Type B pancreatic cell (in vitro differentiated cells): ENCODE results near the gene EGFL8. TPM values are rescaled to one million over a fixed set of nuclear protein-coding genes. Genes with fewer than 3 reads are reported as not detected.
"Not testable (repeated sequence)": the region's sequence is repeated elsewhere in the genome, so short reads cannot be mapped to it uniquely, and the experiment has no call there.

ENCODE experiments used
- DNase-seq: peaks from one replicate; pipeline ENCODE4 v3.0.0; 2021; ENCODE audit warnings: mixed read lengths; ENCODE audit not compliant: unreplicated experiment; ENCODE audit errors: extremely low spot score
- H3K27ac Mint-ChIP-seq: 2 replicates; pipeline ENCODE4 v1.8.0; 2021; ENCODE audit warnings: mild to moderate bottlenecking, mixed read lengths
- H3K27me3 Mint-ChIP-seq: 2 replicates; pipeline ENCODE4 v1.8.0; 2021; ENCODE audit warnings: mixed read lengths
- H3K36me3 Mint-ChIP-seq: 2 replicates; pipeline ENCODE4 v1.8.0; 2021; ENCODE audit warnings: mixed read lengths
- H3K4me1 Mint-ChIP-seq: one replicate; pipeline ENCODE4 v1.8.0; 2021; ENCODE audit warnings: mixed read lengths; ENCODE audit not compliant: unreplicated experiment
- H3K4me3 Mint-ChIP-seq: 2 replicates; pipeline ENCODE4 v1.8.0; 2021; ENCODE audit warnings: mild to moderate bottlenecking, mixed read lengths
- H3K9me3 Mint-ChIP-seq: 2 replicates; pipeline ENCODE4 v1.8.0; 2021; ENCODE audit warnings: mixed read lengths
- total RNA-seq: library from RNA; stranded (reverse); gene quantifications from 2 replicates; pipeline ENCODE4 v1.2.1, GENCODE V29; 2021; ENCODE audit warnings: low replicate concordance
- TF ChIP-seq, protein P1 (sequence below): fragments of 200-600 bp; sonication (generic); conservative IDR thresholded peaks from 2 replicates; pipeline ENCODE4 v1.5.0; 2021; ENCODE audit warnings: antibody characterized with exemption, mild to moderate bottlenecking

EGFL8 gene
- total RNA-seq, 1 donor from 2014 or later, result 35.8 TPM

DNA sequence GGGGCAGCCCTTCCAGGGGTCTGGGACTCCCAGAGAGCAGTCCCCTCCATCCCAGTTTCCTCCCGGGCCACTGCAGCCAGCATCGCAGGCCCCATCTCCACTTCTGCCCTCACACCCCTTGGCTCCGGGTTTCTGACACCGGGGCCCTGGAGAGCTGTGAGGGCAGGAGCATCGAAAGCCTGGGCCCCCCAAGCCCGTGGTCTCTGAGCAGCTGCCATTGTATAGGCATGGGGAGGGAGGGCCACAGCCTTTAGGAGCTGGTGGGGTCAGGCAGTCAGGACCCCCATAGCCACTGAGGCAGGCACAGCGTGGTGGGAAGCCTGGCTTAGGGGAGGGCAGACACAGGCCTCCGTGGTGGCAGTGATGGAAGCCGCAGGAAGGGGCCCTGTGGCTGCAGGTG is 37.8 kb downstream of the EGFL8 start:
- no peak overlapping the region for H3K4me3 Mint-ChIP-seq
- peaks cover 6% of the 10 kb centered on the region for H3K4me1 Mint-ChIP-seq
- peaks cover 4% of the 10 kb centered on the region for H3K27me3 Mint-ChIP-seq
- no peak for DNase-seq
- no peak overlapping the region for H3K27ac Mint-ChIP-seq
- H3K36me3 Mint-ChIP-seq, result no peaks in the 10 kb centered on the region
- TF ChIP-seq, protein P1, sequence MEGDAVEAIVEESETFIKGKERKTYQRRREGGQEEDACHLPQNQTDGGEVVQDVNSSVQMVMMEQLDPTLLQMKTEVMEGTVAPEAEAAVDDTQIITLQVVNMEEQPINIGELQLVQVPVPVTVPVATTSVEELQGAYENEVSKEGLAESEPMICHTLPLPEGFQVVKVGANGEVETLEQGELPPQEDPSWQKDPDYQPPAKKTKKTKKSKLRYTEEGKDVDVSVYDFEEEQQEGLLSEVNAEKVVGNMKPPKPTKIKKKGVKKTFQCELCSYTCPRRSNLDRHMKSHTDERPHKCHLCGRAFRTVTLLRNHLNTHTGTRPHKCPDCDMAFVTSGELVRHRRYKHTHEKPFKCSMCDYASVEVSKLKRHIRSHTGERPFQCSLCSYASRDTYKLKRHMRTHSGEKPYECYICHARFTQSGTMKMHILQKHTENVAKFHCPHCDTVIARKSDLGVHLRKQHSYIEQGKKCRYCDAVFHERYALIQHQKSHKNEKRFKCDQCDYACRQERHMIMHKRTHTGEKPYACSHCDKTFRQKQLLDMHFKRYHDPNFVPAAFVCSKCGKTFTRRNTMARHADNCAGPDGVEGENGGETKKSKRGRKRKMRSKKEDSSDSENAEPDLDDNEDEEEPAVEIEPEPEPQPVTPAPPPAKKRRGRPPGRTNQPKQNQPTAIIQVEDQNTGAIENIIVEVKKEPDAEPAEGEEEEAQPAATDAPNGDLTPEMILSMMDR, result no peak
- no peaks in the 10 kb centered on the region for H3K9me3 Mint-ChIP-seq

GRCh38 chr6:32203426-32204267 is 39.3 kb downstream of the EGFL8 start:
- Mint-ChIP-seq H3K27me3 (peaks cover 4% of the 10 kb centered on the region), H3K36me3 (no peaks in the 10 kb centered on the region), H3K9me3 (no peaks in the 10 kb centered on the region), H3K4me1 (peaks cover 6% of the 10 kb centered on the region), H3K4me3 (no peak overlapping the region), H3K27ac (no peak overlapping the region)
- no peak for DNase-seq
- TF ChIP-seq, protein P1, result no peak

GRCh38 chr6:32204268-32204715 is 39.9 kb downstream of the EGFL8 start:
- DNase-seq, result no peak
- H3K36me3 Mint-ChIP-seq, result no peaks in the 10 kb centered on the region
- H3K9me3 Mint-ChIP-seq, result no peaks in the 10 kb centered on the region
- TF ChIP-seq, protein P1, result no peak
- H3K27ac Mint-ChIP-seq, result no peak overlapping the region
- H3K27me3 Mint-ChIP-seq, result peaks cover 7% of the 10 kb centered on the region
- no peak overlapping the region for H3K4me3 Mint-ChIP-seq
- H3K4me1 Mint-ChIP-seq, result peaks cover 6% of the 10 kb centered on the region

DNA sequence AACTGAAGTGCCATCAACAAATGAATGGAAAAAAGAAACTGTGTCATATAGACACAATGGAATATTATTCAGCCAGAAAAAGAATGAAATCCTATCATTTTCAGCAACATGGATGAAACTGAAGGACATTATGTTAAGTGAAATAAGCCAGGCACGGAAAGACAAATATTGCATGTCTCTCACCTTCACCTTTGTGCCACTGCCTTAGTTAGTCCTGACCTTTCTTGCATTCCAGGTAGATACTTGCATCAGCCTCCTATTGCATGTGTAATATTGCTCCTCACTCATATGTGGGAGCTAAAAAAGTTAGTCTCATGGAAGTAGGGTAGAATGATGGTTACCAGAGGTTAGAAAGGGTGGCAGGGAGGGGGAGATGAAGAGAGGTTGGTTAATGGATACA is 44.6 kb downstream of the EGFL8 start:
- Mint-ChIP-seq H3K4me3 (no peak overlapping the region), H3K27me3 (peaks cover 10% of the 10 kb centered on the region), H3K9me3 (no peaks in the 10 kb centered on the region), H3K27ac (no peak overlapping the region), H3K36me3 (no peaks in the 10 kb centered on the region), H3K4me1 (no peaks in the 10 kb centered on the region)
- TF ChIP-seq, protein P1, result no peak
- no peak for DNase-seq

DNA sequence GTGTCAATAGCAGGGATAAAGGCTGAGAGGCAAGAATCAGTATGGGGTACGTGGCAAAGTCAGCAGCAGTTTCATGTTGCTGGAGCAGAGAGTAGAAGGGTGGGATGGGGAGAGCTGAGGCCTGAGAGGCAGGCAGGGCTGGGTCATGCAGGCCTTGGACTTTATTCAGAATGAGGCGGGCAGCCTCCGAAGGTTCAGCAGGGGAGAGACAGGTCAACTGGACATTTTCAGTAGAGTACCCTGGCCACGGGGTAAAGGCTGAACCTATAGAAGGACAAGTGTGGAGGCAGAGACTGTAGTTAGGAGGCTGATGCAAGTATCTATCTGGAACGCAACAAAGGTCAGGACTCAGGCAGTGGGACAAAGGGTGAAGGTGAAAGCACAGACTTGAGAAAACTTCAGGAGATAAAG is 45.8 kb downstream of the EGFL8 start:
- Mint-ChIP-seq H3K4me3 (no peak overlapping the region), H3K27ac (no peak overlapping the region), H3K27me3 (peaks cover 10% of the 10 kb centered on the region)

DNA sequence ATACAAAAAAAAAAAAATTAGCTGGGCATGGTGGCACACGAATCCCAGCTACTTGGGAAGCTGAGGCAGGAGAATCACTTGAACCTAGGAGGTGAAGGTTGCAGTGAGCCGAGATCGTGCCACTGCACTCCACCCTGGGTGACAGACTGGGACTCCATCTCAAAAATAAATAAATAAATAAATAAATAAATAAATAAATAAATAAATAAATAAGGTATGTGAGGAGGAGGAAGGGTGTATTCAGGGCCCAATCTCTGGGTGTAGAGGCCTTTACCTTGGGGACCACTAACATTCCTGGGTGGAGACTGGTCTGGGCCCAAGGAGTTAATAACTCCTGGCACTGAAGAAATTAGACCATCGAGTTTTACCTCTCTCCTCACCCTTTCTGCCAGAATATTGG is 47.0 kb downstream of the EGFL8 start:
- H3K36me3 Mint-ChIP-seq, H3K9me3 Mint-ChIP-seq, H3K27ac Mint-ChIP-seq, H3K4me3 Mint-ChIP-seq, DNase-seq, H3K4me1 Mint-ChIP-seq: not testable (repeated sequence)
- peaks cover 16% of the 10 kb centered on the region for H3K27me3 Mint-ChIP-seq

More for the DNA sequence above, 45.8 kb downstream of the EGFL8 start:
- no peak for DNase-seq
- no peaks in the 10 kb centered on the region for H3K9me3 Mint-ChIP-seq
- no peaks in the 10 kb centered on the region for H3K36me3 Mint-ChIP-seq
- no peaks in the 10 kb centered on the region for H3K4me1 Mint-ChIP-seq
- TF ChIP-seq, protein P1, result no peak
